HG02870 (cell line): ENCODE results near the gene APLP1.
"Not testable (repeated sequence)": the region's sequence is repeated elsewhere in the genome, so short reads cannot be mapped to it uniquely, and the experiment has no call there.

Source experiments
- ATAC-seq: cut with Tn5 transposase; IDR thresholded peaks from one replicate; pipeline ENCODE4 v1.9.1; 2021; ENCODE audit warnings: mild to moderate bottlenecking, moderate library complexity; ENCODE audit not compliant: unreplicated experiment

Gene APLP1

DNA sequence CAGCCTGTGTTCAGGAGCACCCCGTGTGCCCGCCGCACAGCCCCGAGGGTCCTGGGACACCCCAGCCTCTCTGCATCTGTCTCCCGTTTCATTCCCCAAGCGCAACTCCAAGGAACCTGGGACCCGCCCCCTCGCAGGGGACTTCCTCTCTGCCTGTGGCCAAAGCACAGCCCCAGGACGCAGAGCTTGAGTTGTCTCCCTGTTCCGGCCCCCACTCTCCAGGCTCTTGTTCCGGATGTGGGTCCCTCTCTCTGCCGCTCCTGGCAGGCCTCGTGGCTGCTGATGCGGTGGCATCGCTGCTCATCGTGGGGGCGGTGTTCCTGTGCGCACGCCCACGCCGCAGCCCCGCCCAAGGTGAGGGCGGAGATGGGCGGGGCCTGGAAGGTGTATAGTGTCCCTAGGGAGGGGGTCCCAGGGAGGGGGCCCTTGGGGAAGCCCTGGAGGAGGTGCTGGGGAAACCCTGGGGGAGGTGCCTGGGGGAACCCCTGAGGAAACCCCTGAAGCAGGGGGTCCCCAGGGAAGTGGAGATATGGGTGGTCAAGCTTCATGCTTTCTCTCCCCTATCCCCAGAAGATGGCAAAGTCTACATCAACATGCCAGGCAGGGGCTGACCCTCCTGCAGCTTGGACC is 35.3 kb downstream of the APLP1 start:
- ATAC-seq: no peak

DNA sequence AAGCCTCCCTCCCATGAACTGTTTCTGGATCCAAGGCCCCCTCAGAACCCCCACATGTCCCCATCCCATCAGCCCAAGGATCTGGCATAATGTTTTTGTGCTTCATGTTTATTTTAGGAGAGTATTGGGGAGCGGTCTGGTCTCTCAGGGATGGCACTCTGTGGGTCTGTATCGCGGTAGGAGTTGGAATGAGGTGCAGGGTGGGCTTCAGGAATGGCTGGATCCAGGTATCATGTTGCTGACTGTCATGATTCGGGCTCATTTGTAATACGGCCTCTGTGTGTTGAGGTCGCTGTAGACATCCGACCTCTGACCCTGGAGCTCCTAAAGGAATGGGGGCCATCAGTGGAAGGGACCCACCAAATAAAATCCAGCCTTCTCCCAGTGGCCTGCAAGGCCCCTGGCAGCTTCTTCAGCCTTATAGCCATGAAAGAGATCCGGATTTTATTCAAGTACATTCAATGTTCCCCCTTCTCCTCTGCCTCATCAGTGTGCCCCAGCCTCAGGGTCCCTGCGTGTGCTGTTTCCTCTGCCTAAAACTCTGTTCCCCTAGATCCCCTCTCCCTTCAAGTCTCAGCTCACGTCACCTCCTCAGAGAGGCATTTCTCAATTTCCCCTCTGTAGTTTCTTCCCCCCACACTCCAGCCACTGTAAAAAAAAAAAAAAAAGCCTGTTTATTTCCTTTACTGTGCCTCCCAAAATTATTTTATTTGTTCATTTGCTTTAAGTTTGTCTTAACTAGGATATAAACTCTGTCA is 36.1 kb downstream of the APLP1 start:
- ATAC-seq: no peak

DNA sequence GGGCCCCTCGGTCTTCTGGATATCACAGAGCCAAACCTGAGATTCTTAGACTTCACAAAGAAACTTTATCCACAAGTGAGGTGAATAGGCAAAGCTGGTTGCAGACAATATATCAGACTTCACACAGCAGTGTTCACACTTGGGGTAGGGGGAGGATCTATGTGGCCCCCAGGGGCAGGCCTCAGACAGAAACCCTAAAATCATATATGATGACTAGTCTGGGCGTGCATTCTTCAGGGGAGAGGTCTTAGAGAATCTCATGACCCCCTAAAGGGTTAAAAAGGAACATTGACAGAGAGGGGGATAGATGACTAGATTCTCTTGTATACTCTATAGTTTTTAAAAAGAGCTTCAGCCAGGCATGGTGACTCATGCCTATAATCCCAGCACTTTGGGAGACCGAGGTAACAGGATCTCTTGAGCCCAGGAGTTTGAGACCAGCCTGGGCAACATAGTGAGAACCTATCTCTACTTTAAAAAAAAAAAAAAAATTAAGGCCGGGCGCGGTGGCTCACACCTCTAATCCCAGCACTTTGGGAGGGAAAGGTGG is 36.9 kb downstream of the APLP1 start:
- ATAC-seq: no peak

DNA sequence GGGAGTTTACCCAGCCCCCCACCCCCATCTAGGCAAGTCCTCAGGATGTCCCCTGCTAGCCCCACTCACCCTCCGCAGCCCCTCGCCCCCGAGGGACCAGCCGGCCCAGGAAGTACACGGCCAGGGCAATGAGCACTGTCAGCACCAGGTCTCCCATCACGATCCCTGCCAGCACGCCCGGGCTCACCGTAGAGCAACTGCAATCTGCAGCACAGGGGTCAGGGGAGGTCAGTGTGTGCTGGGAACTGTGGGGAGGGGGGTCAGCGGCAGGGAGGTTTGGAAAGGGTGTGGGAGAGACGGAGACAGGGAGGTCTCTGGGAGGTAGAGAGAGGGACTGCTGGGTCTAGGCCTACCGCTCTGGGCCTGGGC is 39.0 kb downstream of the APLP1 start:
- no peak for ATAC-seq

DNA sequence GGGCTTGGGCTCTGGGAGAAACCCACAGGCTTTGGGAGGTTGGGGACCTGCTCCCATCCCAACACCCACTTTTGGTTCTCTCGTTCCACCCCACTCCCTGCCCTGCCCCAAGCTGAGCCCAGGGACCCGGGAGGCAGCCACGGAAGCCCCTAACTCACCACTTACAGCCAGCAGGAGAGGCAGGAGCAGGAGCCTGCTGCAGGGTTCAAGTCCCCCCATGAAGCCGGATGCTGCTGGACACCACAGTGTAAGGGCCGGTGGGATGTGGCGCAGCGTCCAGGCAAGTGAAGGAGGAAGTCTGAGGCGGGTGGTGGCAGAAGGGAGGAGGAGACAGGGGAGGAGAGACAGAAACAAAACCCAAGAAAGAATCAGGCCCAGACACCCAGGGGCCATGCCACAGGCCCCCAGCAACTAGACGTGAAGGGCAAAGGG is 39.7 kb downstream of the APLP1 start, which contains the start of gene TYROBP:
Gene TYROBP, minus strand, starts transcription at position 286 of the 432 bp plus-strand sequence. Its CDS starts 67 bp downstream, at position 219.
- no peak for ATAC-seq

- ATAC-seq: no peak
Observed at GRCh38 chr19:35908973-35909683, 40.8 kb downstream of the APLP1 start.

DNA sequence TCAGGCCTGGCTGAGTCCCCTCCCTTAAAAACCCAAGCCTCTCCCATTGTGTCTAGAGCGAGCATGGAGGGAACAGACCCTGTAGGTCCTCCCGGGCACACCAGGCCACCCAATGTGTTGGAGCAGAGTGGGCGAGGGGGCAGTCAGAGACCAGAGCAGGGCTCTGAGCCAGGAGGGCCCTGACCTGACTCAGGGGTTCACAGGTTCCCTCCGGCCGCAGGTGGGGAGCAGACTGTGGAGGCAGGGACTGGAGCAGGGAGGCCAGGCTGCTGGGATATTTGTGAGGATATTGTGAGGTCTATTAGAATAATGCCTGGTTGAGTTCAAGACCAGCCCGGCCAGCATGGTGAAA is 41.3 kb downstream of the APLP1 start:
- ATAC-seq: no peak

- not testable (repeated sequence) for ATAC-seq
Observed at GRCh38 chr19:35910355-35910754, 42.0 kb downstream of the APLP1 start.

GRCh38 chr19:35911173-35911572 is 42.8 kb downstream of the APLP1 start:
- no peak for ATAC-seq

GRCh38 chr19:35911790-35912189 is 43.4 kb downstream of the APLP1 start:
- ATAC-seq: no peak

GRCh38 chr19:35913589-35913988 is 45.2 kb downstream of the APLP1 start:
- ATAC-seq: no peak

GRCh38 chr19:35915443-35915842 is 47.1 kb downstream of the APLP1 start:
- no peak for ATAC-seq

GRCh38 chr19:35919306-35919705 is 50.9 kb downstream of the APLP1 start:
- no peak for ATAC-seq

DNA sequence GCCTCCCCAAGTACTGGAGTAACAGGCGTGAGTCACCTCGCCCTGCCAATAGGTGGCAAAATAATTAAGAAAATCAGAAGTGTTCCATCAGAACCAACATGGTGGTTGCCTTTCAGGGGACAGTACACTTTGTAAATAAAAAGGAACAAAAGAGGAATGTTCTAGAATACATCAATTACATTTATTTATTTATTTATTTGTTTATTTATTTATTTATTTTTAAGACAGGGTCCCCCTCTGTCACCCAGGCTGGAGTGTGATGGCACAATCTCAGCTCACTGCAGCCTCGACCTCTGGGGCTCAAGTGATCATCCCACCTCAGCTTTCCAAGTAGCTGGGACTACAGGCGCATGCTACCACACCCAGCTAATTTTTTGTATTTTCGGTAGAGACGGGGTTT is 52.6 kb downstream of the APLP1 start:
- ATAC-seq: no peak

DNA sequence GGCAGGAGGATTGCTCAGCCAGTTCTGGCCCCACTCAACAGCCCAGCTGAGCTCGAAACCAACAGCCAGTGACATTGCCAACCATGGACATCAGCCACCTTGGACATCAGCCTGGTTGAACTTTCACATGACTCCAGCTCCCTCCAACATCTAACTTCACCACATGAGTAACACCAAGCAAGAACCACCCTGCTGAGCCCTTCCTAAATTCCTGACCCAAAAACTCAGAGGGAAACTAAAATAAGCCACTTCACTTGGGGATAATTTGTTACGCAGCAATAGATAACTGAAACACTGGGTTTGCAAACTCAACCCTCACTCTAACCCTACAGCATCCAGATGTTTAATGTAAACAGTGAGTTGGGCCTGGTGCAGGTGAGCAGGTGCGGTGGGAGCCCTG is 57.1 kb downstream of the APLP1 start:
- no peak for ATAC-seq

- ATAC-seq: no peak
Observed at GRCh38 chr19:35928507-35928906, 60.1 kb downstream of the APLP1 start.
